Head of caudate nucleus (tissue), 42 donors: Measurements from ENCODE around the gene KRT86.

ENCODE experiments used
- DNase-seq, 42 donors: peaks; one replicate each; pipeline versions ENCODE4 v3.0.0 to v3.0.0-alpha.2; 2020 to 2021; ENCODE audit warnings: mixed read lengths in 7 of 42
- intact Hi-C: fragments of 100-400 bp; cut with DNase I; formaldehyde crosslinking; loops from one replicate; pipeline ENCODE4 v1.15.0; 2022

KRT86 gene

GRCh38 chr12:52260361-52261207 lies 13.9 kb upstream of the KRT86 start:
- DNase-seq = peak in 2 of 42 donors; percentile 17 to 20
- intact Hi-C loops = no loop called here

- DNase-seq = no peak
- intact Hi-C loops = no loop called here
Observed at GRCh38 chr12:52261208-52261484, 13.3 kb upstream of the KRT86 start.

GRCh38 chr12:52262286-52262685 lies 12.2 kb upstream of the KRT86 start:
- intact Hi-C loops = no loop called here
- DNase-seq = no peak

GRCh38 chr12:52263761-52264434 lies 10.5 kb upstream of the KRT86 start:
- intact Hi-C loops = no loop called here
- no peak for DNase-seq

GRCh38 chr12:52264435-52264825 lies 10.0 kb upstream of the KRT86 start:
- DNase-seq = peak in 7 of 42 donors; percentile 18 to 62 (median 38)
- intact Hi-C loops = no loop called here

- intact Hi-C loops = no loop called here
- no peak for DNase-seq
Observed at GRCh38 chr12:52266514-52266913, 7.9 kb upstream of the KRT86 start.

- DNase-seq = peak in 1 of 42 donors; percentile 2
- intact Hi-C loops = no loop called here
Observed at GRCh38 chr12:52267266-52267665, 7.2 kb upstream of the KRT86 start.

- peak in 3 of 42 donors; percentile 7 to 61 (median 47) for DNase-seq
- intact Hi-C loops = no loop called here
Observed at GRCh38 chr12:52267699-52268098, 6.7 kb upstream of the KRT86 start.

GRCh38 chr12:52268212-52268611 lies 6.2 kb upstream of the KRT86 start:
- intact Hi-C loops = no loop called here
- DNase-seq = no peak

GRCh38 chr12:52270541-52271070 lies 3.8 kb upstream of the KRT86 start:
- DNase-seq = no peak
- intact Hi-C loops = no loop called here

- intact Hi-C loops = no loop called here
Observed at GRCh38 chr12:52271158-52271557, 3.3 kb upstream of the KRT86 start.

GRCh38 chr12:52275686-52276085 lies 1.2 kb downstream of the KRT86 start:
- DNase-seq = peak in 3 of 42 donors; percentile 5 to 10 (median 5)
- intact Hi-C loops = loop anchor here (5.0 kb wide), 1 partner anchor 108 kb away; no protein-coding TSS in a partner anchor

More at GRCh38 chr12:52271158-52271557, 3.3 kb upstream of the KRT86 start:
- DNase-seq = no peak

- intact Hi-C loops = loop anchor here (5.0 kb wide), 1 partner anchor 110 kb away; no protein-coding TSS in a partner anchor
- peak in 4 of 42 donors; percentile 17 to 37 (median 30) for DNase-seq
Observed at GRCh38 chr12:52277486-52278245, 3.2 kb downstream of the KRT86 start.

GRCh38 chr12:52278575-52279421 lies 4.4 kb downstream of the KRT86 start:
- intact Hi-C loops = loop anchor here (5.0 kb wide), 1 partner anchor 111 kb away; no protein-coding TSS in a partner anchor
- DNase-seq = peak; percentile 33 to 91 (median 81)

- peak in 4 of 42 donors; percentile 2 to 13 (median 6) for DNase-seq
- intact Hi-C loops = loop anchor here (5.0 kb wide), 1 partner anchor 112 kb away; no protein-coding TSS in a partner anchor
Observed at GRCh38 chr12:52279422-52280318, 5.2 kb downstream of the KRT86 start.

- intact Hi-C loops = no loop called here
- peak in 2 of 42 donors; percentile 22 to 28 for DNase-seq
Observed at GRCh38 chr12:52280319-52280795, 5.9 kb downstream of the KRT86 start.
